HL-60 (cell line): ENCODE data around the gene ADD3.
A peak's percentile ranks its signal among the peaks of the same experiment; 100 is the strongest.

ENCODE experiments used
- DNase-seq, 2 experiments: peaks; one replicate each; pipeline ENCODE4 v3.0.0-alpha.2; 2010 to 2020; ENCODE audit warnings: low read depth in 1 of 2, low spot score in 1 of 2
- H3K27ac ChIP-seq: fragments of 250-450 bp; sonication (Bioruptor Pico); replicated peaks from 2 replicates; pipeline ENCODE4 v1.5.1; 2020; ENCODE audit warnings: mild to moderate bottlenecking, moderate library complexity
- H3K27me3 ChIP-seq: fragments of 250-450 bp; sonication (Bioruptor Pico); 2 replicates; pipeline ENCODE4 v1.5.1; 2021; ENCODE audit warnings: mild to moderate bottlenecking, moderate library complexity; ENCODE audit not compliant: insufficient read depth, poor library complexity, severe bottlenecking
- H3K4me3 ChIP-seq: replicated peaks from 2 replicates; pipeline ENCODE4 v1.5.1; 2011; ENCODE audit warnings: mild to moderate bottlenecking, control low read depth, low read length; ENCODE audit not compliant: insufficient read depth
- CTCF ChIP-seq: IDR thresholded peaks from one replicate; pipeline ENCODE4 v1.5.1; 2011; ENCODE audit warnings: low read length, control low read depth, inconsistent platforms; ENCODE audit not compliant: insufficient read depth
- GABPA ChIP-seq: IDR thresholded peaks from 2 replicates; pipeline ENCODE4 v1.6.1; 2012; ENCODE audit warnings: low read depth
- POLR2AphosphoS5 ChIP-seq: IDR thresholded peaks from 2 replicates; pipeline ENCODE4 v1.6.1; 2012; ENCODE audit warnings: low read depth
- REST ChIP-seq: IDR thresholded peaks from 2 replicates; pipeline ENCODE4 v1.6.1; 2012; ENCODE audit warnings: low read depth; ENCODE audit not compliant: insufficient replicate concordance
- SPI1 ChIP-seq: IDR thresholded peaks from 2 replicates; pipeline ENCODE4 v1.6.1; 2012; ENCODE audit warnings: low read depth, mild to moderate bottlenecking, borderline replicate concordance

Gene ADD3

DNA sequence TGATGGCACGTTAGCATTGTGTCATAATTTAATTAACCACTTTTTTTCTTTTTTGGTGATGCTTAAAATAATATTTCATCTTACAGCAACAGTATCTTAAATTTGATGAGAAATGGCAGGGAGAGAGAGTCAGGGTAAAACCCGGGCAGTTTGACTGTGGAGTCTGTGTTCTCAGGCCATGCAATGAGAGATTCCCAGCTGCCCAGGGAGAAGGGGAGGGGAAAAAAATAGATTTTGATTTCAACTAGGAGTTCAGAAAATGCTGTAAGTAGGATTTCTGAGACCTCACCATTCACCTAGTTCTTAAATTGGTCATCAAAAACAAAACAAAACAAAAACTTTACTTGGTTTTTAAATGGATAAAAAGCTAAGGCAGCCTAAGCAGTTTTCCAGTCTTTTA is 47.1 kb upstream of the ADD3 start:
- DNase-seq: no peak
- no peak overlapping the region for H3K27ac ChIP-seq
- no peak overlapping the region for H3K4me3 ChIP-seq
- TF ChIP-seq REST (no peak), CTCF (no peak), SPI1 (no peak), POLR2AphosphoS5 (no peak), GABPA (no peak)
- H3K27me3 ChIP-seq: no peaks in the 10 kb centered on the region

- no peak overlapping the region for H3K4me3 ChIP-seq
- no peak overlapping the region for H3K27ac ChIP-seq
- no peak for DNase-seq
- TF ChIP-seq POLR2AphosphoS5: no peak
- no peak for TF ChIP-seq REST
- 0 out of 2 replicates have a peak, but pooled peaks have one; percentile 22 for TF ChIP-seq SPI1
- no peak for TF ChIP-seq CTCF
- TF ChIP-seq GABPA: no peak
- H3K27me3 ChIP-seq: no peaks in the 10 kb centered on the region
Observed at GRCh38 chr10:109961174-109962001, 46.4 kb upstream of the ADD3 start.

DNA sequence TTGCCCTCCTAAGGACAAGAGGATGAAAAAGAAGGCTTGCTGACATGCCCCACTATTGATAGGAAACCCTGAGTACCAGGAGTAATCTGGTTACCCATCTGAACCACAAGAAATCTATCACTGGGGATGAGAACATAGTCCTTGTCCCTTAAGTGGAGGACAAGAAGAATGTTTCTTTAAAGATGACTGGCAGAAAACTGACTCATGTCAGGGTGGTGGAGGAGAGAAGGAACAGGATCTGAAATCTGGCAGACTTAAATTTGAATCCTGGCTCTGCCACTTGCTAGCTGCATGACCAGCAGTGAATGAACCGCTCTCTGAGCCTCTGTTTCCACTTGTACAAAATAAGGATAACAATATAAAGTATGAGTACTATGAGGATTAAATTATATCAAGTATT is 45.5 kb upstream of the ADD3 start:
- TF ChIP-seq CTCF: no peak
- TF ChIP-seq SPI1: no peak
- TF ChIP-seq REST: no peak
- no peak for TF ChIP-seq POLR2AphosphoS5
- TF ChIP-seq GABPA: no peak
- no peak overlapping the region for H3K4me3 ChIP-seq
- no peak for DNase-seq
- H3K27ac ChIP-seq: no peak overlapping the region
- H3K27me3 ChIP-seq: no peaks in the 10 kb centered on the region
